ENCODE measurements around the gene KCNJ4. TPM values are rescaled to one million over a fixed set of nuclear protein-coding genes. Genes with fewer than 3 reads are reported as not detected.

KCNJ4 gene
- total RNA-seq, 4 donors from 2014 or later = not detected

GRCh38 chr22:38490475-38490874 lies 35.5 kb upstream of the KCNJ4 start:
- H3K4me1 ChIP-seq = peaks cover 9 to 21% (median 10%) of the 10 kb centered on the region in 4 donors
- H3K4me3 ChIP-seq = no peak overlapping the region
- 49 to 60% methylated on average over 1 to 2 of the region's 2 CpGs for WGBS, 2 donors (ENCODE audit: low coverage in 1 of 2)
- intact Hi-C loops (cut with DNase I; ENCODE audit: low total_unique reads) = no loop called here
- no peaks in the 10 kb centered on the region for H3K27me3 ChIP-seq
- H3K27ac ChIP-seq = peak overlapping the region; percentile 58 to 74 (median 69)
- in situ Hi-C loops (cut with MboI; ENCODE audit: low pct_ligation_motif_present in 1 of 4, low pct_unique_long_range_greater_than_20kb in 1 of 4, low sequenced_read_pairs in 3 of 4) = no loop called here
- H3K36me3 ChIP-seq = peaks cover 0 to 96% (median 51%) of the 10 kb centered on the region in 4 donors
- TF ChIP-seq CTCF (IDR thresholded peaks at IDR 0.05) (peak in 1 of 5 experiments; percentile 10), POLR2AphosphoS5 (IDR thresholded peaks at IDR 0.05) (no peak), POLR2A (IDR thresholded peaks at IDR 0.05) (no peak)
- no peaks in the 10 kb centered on the region for H3K9me3 ChIP-seq
- DNase-seq = no peak

- TF ChIP-seq POLR2AphosphoS5 (IDR thresholded peaks at IDR 0.05) = peak in 2 of 3 donors; percentile 23 to 43
- no peak for TF ChIP-seq POLR2A (IDR thresholded peaks at IDR 0.05)
- TF ChIP-seq CTCF (IDR thresholded peaks at IDR 0.05) = no peak
- Histone ChIP-seq H3K4me3 (no peak overlapping the region), H3K27me3 (no peaks in the 10 kb centered on the region), H3K4me1 (peaks cover 9 to 21% (median 10%) of the 10 kb centered on the region in 4 donors), H3K27ac (peak overlapping the region in 3 of 4 donors; percentile 58 to 74 (median 66)), H3K9me3 (no peaks in the 10 kb centered on the region), H3K36me3 (peaks cover 0 to 96% (median 52%) of the 10 kb centered on the region in 4 donors)
- intact Hi-C loops (cut with DNase I; ENCODE audit: low total_unique reads) (no loop called here), in situ Hi-C loops (cut with MboI; ENCODE audit: low pct_ligation_motif_present in 1 of 4, low pct_unique_long_range_greater_than_20kb in 1 of 4, low sequenced_read_pairs in 3 of 4) (no loop called here)
- WGBS, 2 donors (ENCODE audit: low coverage in 1 of 2) = 87 to 98% methylated on average over 6 to 7 of the region's 7 CpGs
- DNase-seq = no peak
These were observed 34.7 kb upstream of the KCNJ4 start for GRCh38 chr22:38489561-38490145.

- no peak overlapping the region for H3K4me3 ChIP-seq
- no peak for DNase-seq
- intact Hi-C loops (cut with DNase I; ENCODE audit: low total_unique reads) (no loop called here), in situ Hi-C loops (cut with MboI; ENCODE audit: low pct_ligation_motif_present in 1 of 4, low pct_unique_long_range_greater_than_20kb in 1 of 4, low sequenced_read_pairs in 3 of 4) (no loop called here)
- peaks cover 0 to 96% (median 52%) of the 10 kb centered on the region in 4 donors for H3K36me3 ChIP-seq
- no peaks in the 10 kb centered on the region for H3K27me3 ChIP-seq
- peaks cover 9 to 21% (median 10%) of the 10 kb centered on the region in 4 donors for H3K4me1 ChIP-seq
- TF ChIP-seq POLR2AphosphoS5 (IDR thresholded peaks at IDR 0.05) (peak in 2 of 3 donors; percentile 2 to 4), EP300 (IDR thresholded peaks at IDR 0.05; ENCODE audit: low read depth) (no peak), POLR2A (IDR thresholded peaks at IDR 0.05) (no peak), CTCF (IDR thresholded peaks at IDR 0.05) (no peak)
- H3K9me3 ChIP-seq = no peaks in the 10 kb centered on the region
- WGBS, 2 donors (ENCODE audit: low coverage in 1 of 2) = 90 to 95% methylated on average over 13 to 17 of the region's 17 CpGs
- H3K27ac ChIP-seq = no peak overlapping the region
These were observed 34.1 kb upstream of the KCNJ4 start for GRCh38 chr22:38489142-38489541.

GRCh38 chr22:38487946-38488345 lies 32.9 kb upstream of the KCNJ4 start:
- DNase-seq = no peak
- Histone ChIP-seq H3K4me1 (peaks cover 9 to 18% (median 10%) of the 10 kb centered on the region in 4 donors), H3K27ac (no peak overlapping the region), H3K27me3 (no peaks in the 10 kb centered on the region), H3K36me3 (peaks cover 0 to 96% (median 49%) of the 10 kb centered on the region in 4 donors), H3K4me3 (no peak overlapping the region), H3K9me3 (no peaks in the 10 kb centered on the region)
- 85 to 86% methylated on average over 4 to 6 of the region's 6 CpGs for WGBS, 2 donors (ENCODE audit: low coverage in 1 of 2)
- intact Hi-C loops (cut with DNase I; ENCODE audit: low total_unique reads) (no loop called here), in situ Hi-C loops (cut with MboI; ENCODE audit: low pct_ligation_motif_present in 1 of 4, low pct_unique_long_range_greater_than_20kb in 1 of 4, low sequenced_read_pairs in 3 of 4) (no loop called here)
- TF ChIP-seq POLR2AphosphoS5 (IDR thresholded peaks at IDR 0.05) (peak in 2 of 3 donors; percentile 40 to 41), CTCF (IDR thresholded peaks at IDR 0.05) (no peak)
